H1 (cell line): Measurements from ENCODE around the gene PAWR. TPM values are rescaled to one million over a fixed set of nuclear protein-coding genes. Genes with fewer than 3 reads are reported as not detected.

Experiments
- ASH2L ChIP-seq: fragments of 200-600, 300-600 bp; sonication (generic); IDR thresholded peaks from one replicate; pipeline ENCODE4 v1.7.1; 2017; ENCODE audit warnings: low read length
- JUN ChIP-seq: IDR thresholded peaks from 2 replicates; pipeline ENCODE4 v1.6.1; 2011; ENCODE audit warnings: low read depth, mild to moderate bottlenecking, improper control_type of control experiment, low read length
- SAP30 ChIP-seq: fragments of 300-600 bp; sonication (generic); IDR thresholded peaks from 2 replicates; pipeline ENCODE4 v1.7.1; 2012; ENCODE audit warnings: low read length, moderate library complexity, mild to moderate bottlenecking, inconsistent platforms; ENCODE audit not compliant: insufficient read depth, insufficient replicate concordance
- YY1 ChIP-seq: IDR thresholded peaks from 2 replicates; pipeline ENCODE4 v1.6.1; 2011; ENCODE audit warnings: low read depth, mild to moderate bottlenecking, low read length
- polyA plus RNA-seq, 7 experiments: library from polyadenylated mRNA; depleted of rRNA in 3 of 7; stranded (reverse) in 5 of 7; unstranded in 2 of 7; fragments of >200 nt in 5 of 7; fragments of 200-250 nt in 2 of 7; gene quantifications; 1 replicate in 5 of 7; 2 replicates in 1 of 7; 4 replicates in 1 of 7; pipeline versions ENCODE4 v1.2.1 to v1.2.3, GENCODE V29; 2011 to 2013; ENCODE audit warnings: missing spikeins in 2 of 7, mixed read lengths in 2 of 7
- total RNA-seq: library from RNA; stranded (reverse); fragmentation: NEBNext Ultra II Directional; extraction: Animal tissue kit (Norgen Biotek cat#: 25700); gene quantifications from 2 replicates; pipeline ENCODE4 v1.2.1, GENCODE V29; 2021

The PAWR gene
- total and polyA plus RNA-seq, 2 of the 8 experiments (the other 6 are each of a cell fraction or from before 2014, with no cell fraction given), result 28.3 to 327 TPM

- no peak for TF ChIP-seq JUN
- TF ChIP-seq ASH2L, result no peak
- no peak for TF ChIP-seq YY1
- TF ChIP-seq SAP30, result no peak
Measured at GRCh38 chr12:79618848-79619404, 71.8 kb downstream of the PAWR start (continued).
